ENCODE data around the gene FBXO46.

Gene FBXO46

DNA sequence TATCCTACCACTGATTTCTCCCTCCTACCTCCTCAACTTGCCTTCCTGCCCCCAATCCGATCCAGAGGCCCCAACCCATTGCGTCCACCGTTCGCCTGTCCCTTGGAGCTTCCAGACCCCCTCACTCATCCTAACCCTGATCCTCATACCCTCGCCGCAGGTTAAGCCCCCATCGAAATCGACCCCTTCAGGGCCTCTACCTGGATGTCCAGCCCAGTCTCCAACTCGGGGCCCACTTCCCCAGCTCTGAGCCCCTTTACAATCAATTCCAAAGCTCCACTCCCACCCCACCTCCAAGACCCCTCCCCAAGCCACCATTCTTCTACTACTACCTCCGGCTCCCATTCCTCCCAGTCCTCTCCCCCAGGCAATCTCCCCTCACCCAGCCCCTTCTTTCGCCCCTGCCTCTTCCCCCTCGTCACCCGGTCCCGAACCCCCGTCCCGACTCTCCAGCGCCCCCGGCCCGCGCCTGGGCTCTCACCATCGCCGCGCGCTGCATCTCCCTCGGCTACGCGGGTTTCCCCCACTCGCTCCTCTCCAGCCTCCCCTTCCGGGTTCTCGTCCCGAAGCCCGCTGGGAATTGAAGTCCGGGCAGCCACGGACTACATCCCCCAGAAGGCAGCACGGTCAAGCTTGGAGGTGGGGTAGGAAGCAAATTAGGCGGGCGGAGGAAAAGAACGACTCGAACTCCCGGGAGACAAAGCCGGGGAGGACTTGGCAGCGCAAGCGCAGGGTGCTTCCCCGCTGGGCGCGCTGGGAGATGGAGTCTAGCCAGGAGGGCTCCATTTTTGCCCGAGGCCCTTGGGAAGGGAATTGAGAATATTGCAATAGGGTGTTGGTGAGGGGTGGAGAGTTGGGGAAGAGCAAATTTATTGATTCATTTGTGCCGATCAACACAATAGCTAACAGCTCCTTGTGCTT, at the start of gene FBXO46:
FBXO46 (minus strand) TSS at position 529 of the 921 bp plus-strand sequence. CDS start 17,401 bp downstream, outside the sequence.
- peak; percentile 98 for DNase-seq

DNA sequence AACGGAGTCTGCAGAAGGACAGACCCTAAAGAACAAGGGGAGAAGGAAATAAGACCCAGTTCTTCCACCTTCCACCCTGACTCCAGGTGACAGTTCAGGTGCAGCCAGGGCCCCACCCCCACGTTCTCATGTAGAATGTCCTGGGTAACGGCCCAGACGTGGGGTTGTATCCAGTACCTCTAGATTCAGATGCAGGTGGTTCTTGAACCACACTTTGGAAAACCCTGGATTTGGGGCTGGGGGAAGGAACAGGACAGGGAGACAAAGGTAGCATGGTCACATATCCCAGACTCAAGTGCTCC, 49.4 kb upstream of the FBXO46 start:
- no peak for DNase-seq

DNA sequence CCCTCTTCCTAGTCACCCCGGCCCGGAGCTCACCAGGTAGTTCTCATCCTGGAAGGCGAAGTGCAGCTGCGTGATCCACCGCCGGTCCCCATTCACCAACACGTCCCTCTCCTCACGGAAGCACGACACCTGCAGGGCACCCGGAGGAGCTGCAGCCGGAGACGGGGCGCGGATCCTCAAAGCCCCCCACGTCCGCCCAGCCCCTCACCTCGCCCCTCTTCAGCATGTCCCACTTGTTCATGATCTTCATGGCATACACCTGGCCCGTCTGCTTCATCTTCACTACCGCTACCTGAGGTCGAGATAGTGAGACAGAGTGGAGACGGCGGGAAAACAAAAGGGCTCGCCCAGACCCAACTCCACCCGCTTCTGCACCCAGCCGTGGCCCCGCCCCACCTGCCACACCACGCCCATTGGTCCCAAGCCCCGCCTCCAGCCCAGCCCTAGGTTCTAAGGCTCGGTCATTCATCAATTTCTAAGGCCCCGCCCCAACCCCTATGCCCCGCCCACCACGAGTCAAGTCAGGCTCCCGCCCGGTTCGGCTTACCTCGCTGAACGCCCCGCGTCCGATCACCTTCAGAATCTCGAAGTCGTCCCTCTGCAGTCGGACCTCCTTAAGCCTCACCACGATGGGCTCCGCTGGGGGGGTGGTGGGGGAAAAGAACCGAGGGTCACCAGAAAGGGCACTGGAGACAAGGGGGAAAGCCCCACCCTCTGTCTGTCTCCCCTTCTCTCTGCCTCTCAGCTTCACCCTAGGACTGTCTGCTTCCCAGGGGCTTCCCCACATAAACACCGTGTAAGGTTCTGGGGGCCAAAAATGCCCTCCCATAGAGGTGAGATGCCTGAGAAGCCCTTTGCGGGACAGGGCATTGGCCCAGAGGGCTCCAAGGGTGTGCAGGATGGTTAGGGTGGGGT, 48.8 kb upstream of the FBXO46 start:
- peak; percentile 95 for DNase-seq

DNA sequence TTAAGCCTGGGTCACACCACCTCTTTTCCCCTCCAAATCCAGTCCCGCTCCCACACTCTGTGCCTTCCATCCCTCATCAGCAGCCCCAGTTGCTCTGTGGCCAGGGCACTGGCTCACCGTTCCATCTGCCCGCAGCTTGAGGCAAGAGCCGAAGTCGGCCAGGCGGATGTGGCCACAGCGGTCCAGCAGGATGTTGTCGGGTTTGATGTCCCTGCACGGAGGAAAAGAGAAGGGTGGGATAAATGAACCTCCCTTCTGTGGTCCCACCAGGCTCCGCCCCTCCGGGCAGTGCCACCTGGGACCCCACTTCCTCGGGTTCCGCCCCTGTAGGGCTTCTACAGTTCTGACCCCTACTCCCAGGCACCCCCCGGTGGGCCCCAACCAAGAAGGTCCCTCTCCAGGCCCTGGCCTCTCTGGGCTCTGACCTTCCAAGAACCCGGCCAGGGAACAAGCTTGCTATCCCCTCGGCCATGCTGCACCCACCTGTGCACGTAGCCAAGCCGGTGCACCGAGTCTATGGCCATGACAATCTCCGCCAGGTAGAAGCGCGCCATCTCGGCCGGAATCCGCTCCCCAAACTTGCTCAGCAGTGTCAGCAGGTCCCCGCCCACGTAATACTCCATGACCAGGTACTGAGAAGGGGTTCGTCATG, 47.4 kb upstream of the FBXO46 start:
- DNase-seq: no peak

DNA sequence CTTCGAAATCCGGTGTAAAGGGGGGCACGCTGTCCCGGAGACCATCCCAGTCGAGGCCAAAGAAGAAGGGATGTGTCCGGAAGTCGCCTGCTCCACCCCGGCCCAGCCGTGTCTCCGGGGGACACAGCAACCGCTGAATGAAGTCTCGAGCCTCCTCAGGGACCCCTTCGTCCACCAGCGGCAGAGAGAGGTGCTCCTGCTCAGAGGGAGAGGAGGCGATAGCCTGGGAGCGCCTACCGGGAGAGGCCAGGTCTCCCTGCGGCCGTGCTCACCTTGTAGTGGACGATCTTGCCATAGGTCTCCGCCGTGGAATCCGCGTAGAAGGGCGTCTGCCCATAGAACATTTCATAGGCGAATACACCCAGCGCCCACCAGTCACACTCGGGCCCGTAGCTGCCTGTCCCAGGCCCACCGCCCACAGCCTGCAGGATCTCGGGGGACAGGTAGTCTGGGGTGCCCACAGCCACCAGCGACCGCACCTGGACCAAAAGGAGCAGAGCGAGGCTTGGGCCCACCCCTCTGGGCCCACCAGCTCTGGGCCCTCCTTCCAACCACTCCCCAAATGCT, 46.8 kb upstream of the FBXO46 start:
- DNase-seq: no peak

DNA sequence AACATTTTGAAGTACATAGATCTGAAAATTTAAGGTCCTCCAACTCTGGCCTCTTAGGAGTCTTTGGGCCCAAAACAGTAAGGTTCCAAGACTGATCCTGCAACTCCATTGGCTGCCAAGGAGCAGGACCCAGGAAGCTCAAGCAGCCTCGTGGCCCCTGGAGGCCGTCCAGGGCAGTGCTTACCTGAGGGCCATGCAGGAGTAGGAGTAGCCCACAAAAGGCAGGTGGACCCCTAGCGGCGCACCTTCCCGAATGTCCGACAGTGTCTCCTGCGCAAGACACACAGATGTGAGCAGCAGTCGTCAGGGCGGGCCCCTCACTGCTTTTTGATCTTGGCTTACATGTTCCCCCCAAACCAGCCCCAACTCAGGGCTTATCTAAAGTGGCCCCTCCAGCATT, 44.1 kb upstream of the FBXO46 start:
- no peak for DNase-seq

DNA sequence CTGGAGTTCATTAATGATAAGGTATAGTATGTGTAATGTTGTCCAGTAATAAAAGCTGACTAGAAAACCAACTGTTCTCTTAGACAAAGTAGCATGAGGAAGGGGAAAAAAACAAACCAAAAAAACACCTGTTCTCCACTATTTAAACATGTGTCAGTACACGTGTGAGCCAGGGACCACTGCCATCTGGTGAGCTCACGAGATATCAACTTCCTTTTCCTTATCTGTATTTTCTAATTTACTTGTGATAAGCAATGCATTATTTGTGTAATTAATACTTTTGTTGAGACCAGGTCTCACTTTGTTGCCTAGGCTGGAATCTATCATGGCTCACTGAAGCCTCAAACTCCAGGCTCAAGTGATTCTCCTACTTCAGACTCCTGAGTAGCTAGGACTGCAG, 42.7 kb upstream of the FBXO46 start:
- DNase-seq: no peak

- DNase-seq: no peak
These were observed 42.2 kb upstream of the FBXO46 start for GRCh38 chr19:45772912-45773311.

GRCh38 chr19:45772130-45772840, 41.6 kb upstream of the FBXO46 start:
- DNase-seq: no peak

GRCh38 chr19:45771311-45771933, 40.7 kb upstream of the FBXO46 start:
- no peak for DNase-seq

DNA sequence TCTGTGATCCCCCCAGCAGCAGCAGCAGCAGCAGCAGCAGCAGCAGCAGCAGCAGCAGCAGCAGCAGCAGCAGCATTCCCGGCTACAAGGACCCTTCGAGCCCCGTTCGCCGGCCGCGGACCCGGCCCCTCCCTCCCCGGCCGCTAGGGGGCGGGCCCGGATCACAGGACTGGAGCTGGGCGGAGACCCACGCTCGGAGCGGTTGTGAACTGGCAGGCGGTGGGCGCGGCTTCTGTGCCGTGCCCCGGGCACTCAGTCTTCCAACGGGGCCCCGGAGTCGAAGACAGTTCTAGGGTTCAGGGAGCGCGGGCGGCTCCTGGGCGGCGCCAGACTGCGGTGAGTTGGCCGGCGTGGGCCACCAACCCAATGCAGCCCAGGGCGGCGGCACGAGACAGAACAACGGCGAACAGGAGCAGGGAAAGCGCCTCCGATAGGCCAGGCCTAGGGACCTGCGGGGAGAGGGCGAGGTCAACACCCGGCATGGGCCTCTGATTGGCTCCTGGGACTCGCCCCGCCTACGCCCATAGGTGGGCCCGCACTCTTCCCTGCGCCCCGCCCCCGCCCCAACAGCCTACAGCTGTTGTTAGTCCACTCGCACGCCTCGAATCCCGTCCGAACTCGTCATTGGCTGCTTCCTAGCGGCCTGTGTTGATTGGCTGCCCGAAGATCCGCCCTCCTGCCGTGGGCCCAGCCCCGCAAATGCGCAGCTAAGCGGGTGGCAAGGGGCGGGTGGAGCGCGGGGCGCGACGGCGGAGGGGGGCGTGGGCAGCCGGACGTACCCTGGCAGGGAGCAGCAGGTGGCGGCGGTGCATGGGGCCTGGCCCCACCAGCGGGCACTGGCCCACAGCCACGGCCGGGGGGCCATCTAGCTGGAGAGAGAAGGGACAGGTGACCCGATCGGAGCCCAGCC, 39.8 kb upstream of the FBXO46 start:
- peak; percentile 93 for DNase-seq

- peak; percentile 28 for DNase-seq
These were observed 39.1 kb upstream of the FBXO46 start for GRCh38 chr19:45769821-45770191.

DNA sequence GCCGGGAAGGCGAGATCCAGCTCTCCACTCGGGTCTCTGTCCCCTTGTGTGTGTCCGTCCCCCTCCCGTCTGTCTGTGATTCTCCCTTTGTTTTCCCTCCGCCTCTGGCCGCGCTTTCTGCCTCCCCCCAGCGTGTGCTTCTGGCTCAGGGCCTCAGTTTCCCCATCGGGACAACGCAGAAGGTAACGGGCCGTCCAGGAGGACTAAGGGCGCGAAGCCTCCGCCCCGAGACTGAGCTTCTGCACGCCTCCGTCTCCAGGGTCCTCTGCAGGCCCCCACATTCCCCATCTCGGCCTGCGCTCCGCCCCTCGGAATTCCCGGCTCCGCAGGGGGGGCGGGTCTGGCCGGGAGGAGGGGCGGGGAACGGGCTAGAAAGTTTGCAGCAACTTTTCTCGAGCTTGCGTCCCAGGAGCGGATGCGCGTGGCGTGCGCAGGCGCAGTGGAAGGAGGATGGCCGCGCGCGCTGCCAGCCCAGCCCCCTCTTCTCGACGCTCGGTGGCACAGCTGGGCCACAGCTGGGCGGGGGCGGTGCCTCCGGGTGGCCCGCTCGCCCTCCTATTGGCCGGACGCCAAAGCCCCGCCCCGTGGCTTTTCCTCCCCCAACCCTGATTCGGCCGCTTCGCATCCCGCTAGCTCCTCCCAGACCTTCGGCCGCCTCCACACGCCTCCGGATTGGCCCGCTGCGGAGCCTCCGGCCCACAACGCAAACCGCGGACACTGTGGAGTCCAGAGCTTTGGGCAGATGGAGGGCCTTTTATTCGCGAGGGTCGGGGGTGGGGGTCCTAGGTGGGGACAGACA, 38.5 kb upstream of the FBXO46 start, which contains the start of gene SIX5:
SIX5 (minus strand) TSS at position 269 of the 799 bp plus-strand sequence. CDS start 408 bp downstream, outside the sequence.
- peak; percentile 98 for DNase-seq

GRCh38 chr19:45768655-45768983, 37.9 kb upstream of the FBXO46 start:
- peak; percentile 42 for DNase-seq

DNA sequence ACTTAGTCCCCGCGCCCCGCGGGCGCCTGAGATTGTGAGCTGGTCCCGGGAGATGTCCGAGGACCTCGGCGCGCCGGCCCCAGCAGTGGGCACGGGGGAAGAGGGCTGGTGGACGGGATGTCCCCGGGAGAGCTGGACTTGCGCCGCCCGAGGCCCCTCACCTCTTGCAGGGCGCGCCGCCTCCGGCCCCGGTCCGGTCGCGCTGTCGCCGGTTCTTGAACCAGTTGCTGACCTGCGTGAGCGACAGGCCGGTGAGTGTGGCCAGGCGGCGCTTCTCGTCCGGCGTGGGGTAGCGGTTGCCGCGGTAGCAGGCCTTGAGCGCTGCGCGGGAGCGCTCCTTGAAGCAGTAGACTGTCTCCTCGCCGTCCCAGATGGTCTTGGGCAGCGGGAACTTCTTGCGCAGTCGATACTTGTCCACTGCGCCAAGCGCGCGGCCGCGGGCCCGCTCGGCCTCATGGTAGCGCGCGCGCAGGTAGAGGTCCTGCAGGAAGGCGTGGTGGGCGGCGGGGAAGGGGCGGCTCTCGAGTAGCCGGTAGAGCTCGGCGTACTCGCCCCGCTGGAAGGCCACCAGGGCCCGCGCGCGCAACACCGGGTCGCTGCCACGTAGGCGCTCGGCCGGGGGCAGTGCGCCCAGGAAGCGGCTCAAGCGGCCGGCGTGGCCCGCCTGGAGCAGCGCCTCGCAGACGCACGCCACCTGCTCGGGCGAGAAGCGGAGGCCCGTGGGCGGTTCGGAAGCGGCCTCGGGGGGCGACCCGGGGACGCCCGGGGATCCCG, 37.4 kb upstream of the FBXO46 start:
- no peak for DNase-seq

GRCh38 chr19:45767410-45767880, 36.7 kb upstream of the FBXO46 start:
- no peak for DNase-seq

DNA sequence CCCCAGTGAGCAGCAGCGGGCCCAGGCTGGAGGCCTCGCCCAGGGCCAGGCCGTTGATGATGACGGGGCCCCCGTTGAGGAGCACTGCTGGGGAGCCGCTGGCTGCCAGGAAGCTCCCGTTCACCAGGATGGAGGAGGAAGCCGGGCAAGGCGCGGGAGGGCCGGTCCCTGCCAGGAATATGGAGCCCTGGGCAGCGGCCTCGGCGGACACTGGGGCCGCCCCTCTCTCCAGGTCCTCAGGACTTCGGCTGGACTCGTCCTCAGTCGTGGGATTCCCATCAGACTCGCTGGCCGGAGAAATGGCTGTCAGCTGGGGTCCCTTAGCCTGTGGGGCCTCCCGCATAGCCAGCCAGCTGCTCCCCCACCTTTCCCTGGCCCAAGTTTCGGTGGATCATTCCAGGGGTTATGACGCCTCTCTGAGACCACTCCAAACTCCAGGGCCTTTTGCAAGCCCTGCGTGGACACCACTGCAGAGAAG, 36.2 kb upstream of the FBXO46 start:
- DNase-seq: no peak

DNA sequence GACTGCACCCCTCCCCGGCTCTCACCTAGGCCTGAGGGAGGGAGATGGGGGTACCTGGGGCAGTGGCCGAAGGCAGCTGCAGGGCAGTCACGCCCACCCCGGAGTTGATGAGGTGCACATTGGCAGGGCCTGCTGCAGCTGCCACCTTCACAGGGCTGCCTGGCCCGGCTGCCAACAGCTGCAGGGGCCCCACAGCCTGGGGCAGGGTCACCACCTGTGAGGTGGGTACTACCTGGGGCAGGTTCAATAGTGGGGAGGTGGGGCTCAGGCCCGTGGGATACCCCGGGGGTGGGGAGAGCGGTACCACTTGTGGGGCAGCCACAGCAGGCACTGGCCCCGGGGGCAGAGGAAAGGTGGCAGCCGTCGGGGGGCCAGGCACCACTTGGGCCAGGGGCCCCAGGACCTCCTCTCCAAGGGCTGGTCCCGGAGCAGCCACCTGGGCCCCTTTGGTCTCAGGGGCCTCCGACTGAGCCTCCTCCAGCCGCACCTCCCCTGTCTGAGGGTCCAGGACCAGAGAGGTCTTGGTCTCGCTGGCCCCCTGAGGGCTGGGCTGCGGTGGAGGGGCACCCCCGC, 35.7 kb upstream of the FBXO46 start:
- no peak for DNase-seq
